ENCODE measurements around the gene SORCS2.

DNA sequence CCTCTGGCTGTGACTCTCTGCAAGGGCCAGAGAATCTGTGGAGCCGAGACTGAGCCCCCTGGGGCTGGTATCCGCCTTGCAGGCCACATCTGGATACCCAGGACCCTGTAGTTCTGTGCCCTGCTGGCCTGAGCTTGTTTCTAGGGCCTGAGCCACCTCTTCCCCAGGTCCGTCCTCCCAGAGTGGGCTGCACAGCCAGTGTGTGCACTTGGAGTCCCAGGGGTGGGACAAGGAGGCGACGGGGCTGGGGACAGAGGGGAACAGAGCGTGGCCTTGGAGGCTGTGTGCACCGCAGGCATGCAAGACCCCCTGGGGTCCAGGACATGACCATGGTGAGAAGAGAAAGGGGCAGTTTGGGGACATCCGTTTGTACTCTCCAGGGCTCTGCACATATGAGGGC is 105.5 kb downstream of the SORCS2 start:
- TF ChIP-seq POLR2A (IDR thresholded peaks at IDR 0.05; ENCODE audit: extremely low read depth, insufficient read length) (no peak), MYC (IDR thresholded peaks at IDR 0.05; ENCODE audit: low read depth, low read length) (no peak)
- TF ChIP-seq, protein P1, sequence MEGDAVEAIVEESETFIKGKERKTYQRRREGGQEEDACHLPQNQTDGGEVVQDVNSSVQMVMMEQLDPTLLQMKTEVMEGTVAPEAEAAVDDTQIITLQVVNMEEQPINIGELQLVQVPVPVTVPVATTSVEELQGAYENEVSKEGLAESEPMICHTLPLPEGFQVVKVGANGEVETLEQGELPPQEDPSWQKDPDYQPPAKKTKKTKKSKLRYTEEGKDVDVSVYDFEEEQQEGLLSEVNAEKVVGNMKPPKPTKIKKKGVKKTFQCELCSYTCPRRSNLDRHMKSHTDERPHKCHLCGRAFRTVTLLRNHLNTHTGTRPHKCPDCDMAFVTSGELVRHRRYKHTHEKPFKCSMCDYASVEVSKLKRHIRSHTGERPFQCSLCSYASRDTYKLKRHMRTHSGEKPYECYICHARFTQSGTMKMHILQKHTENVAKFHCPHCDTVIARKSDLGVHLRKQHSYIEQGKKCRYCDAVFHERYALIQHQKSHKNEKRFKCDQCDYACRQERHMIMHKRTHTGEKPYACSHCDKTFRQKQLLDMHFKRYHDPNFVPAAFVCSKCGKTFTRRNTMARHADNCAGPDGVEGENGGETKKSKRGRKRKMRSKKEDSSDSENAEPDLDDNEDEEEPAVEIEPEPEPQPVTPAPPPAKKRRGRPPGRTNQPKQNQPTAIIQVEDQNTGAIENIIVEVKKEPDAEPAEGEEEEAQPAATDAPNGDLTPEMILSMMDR (IDR thresholded peaks at IDR 0.05; ENCODE audit: low read depth, low read length) = no peak
- TF ChIP-seq, protein P2, sequence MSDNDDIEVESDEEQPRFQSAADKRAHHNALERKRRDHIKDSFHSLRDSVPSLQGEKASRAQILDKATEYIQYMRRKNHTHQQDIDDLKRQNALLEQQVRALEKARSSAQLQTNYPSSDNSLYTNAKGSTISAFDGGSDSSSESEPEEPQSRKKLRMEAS (IDR thresholded peaks at IDR 0.05; ENCODE audit: low read depth, low read length) = no peak
